Hepatocyte (in vitro differentiated cells): ENCODE measurements around the gene PIGN.

ENCODE experiments used
- EZH2 ChIP-seq: fragments of 200-600 bp; sonication (generic); IDR thresholded peaks from 2 replicates; pipeline ENCODE4 v1.6.1; 2016; ENCODE audit warnings: antibody characterized with exemption, mild to moderate bottlenecking, borderline replicate concordance
- TF ChIP-seq, protein P1 (sequence below): fragments of 200-600 bp; sonication (generic); IDR thresholded peaks from 2 replicates; pipeline ENCODE4 v1.5.1; 2016; ENCODE audit warnings: antibody characterized with exemption, mild to moderate bottlenecking; ENCODE audit not compliant: poor library complexity

DNA sequence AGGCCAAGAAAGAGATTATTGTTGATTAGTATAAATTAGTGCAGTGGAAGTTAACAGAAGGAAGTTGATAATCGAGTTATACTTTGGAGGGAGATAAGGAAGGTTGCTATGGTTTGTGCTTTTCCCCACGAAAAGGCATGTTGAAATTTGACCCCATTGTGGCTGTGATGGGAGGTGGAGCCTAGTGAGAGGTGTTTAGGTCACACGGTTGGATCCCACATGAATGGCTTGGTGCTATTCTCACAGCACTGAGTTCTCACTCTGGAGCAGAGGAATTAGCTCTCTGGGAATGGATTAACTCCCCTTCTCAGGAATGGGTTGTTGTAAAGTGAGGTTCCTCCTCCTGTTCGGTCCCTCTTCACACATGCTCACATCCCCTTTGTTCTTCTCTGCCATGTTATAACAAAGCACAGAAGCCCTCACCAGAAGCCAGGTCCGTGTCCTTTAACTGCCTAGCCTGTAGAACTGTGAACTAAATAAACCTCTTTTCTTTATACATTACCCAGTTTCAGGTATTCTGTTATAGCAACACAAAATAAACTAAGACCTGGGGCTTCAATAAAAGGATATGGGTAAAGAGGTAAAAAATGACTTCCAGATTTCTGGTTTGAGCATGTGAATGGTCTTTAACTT is 21.9 kb downstream of the PIGN start:
- TF ChIP-seq EZH2 = no peak
- TF ChIP-seq, protein P1, sequence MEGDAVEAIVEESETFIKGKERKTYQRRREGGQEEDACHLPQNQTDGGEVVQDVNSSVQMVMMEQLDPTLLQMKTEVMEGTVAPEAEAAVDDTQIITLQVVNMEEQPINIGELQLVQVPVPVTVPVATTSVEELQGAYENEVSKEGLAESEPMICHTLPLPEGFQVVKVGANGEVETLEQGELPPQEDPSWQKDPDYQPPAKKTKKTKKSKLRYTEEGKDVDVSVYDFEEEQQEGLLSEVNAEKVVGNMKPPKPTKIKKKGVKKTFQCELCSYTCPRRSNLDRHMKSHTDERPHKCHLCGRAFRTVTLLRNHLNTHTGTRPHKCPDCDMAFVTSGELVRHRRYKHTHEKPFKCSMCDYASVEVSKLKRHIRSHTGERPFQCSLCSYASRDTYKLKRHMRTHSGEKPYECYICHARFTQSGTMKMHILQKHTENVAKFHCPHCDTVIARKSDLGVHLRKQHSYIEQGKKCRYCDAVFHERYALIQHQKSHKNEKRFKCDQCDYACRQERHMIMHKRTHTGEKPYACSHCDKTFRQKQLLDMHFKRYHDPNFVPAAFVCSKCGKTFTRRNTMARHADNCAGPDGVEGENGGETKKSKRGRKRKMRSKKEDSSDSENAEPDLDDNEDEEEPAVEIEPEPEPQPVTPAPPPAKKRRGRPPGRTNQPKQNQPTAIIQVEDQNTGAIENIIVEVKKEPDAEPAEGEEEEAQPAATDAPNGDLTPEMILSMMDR = no peak
